OCI-LY7 (cell line): ENCODE measurements around the gene IQCB1.

Source experiments
- EZH2phosphoT487 ChIP-seq: fragments of 200-600 bp; sonication (generic); IDR thresholded peaks from 2 replicates; pipeline ENCODE4 v1.6.1; 2018; ENCODE audit warnings: low read depth, borderline replicate concordance, mild to moderate bottlenecking, mixed run types, antibody characterized with exemption, low read length, moderate library complexity, mixed read lengths
- TF ChIP-seq, protein P1 (sequence below): fragments of 200-600 bp; sonication (generic); conservative IDR thresholded peaks from 2 replicates; pipeline ENCODE4 v1.5.1; 2014; ENCODE audit warnings: mild to moderate bottlenecking, antibody characterized with exemption, low read length, moderate library complexity, mixed read lengths

DNA sequence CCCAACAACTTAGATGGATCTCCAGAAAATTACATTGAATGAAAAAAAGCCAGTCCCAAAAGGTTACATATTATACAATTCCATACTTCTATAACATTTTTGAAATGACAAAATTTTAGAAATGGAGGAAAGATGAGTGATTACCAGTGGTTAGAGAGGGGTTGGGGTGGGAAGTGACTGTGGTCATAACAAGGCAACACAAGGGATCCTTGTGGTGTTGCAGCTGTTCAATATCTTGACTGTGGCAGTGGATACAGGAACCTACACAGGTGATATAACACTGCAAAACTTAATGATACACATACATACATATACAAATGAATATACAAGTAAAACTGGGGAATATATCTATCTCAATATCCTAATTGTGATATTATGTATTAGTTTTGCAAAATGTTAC is 95.0 kb downstream of the IQCB1 start:
- TF ChIP-seq, protein P1, sequence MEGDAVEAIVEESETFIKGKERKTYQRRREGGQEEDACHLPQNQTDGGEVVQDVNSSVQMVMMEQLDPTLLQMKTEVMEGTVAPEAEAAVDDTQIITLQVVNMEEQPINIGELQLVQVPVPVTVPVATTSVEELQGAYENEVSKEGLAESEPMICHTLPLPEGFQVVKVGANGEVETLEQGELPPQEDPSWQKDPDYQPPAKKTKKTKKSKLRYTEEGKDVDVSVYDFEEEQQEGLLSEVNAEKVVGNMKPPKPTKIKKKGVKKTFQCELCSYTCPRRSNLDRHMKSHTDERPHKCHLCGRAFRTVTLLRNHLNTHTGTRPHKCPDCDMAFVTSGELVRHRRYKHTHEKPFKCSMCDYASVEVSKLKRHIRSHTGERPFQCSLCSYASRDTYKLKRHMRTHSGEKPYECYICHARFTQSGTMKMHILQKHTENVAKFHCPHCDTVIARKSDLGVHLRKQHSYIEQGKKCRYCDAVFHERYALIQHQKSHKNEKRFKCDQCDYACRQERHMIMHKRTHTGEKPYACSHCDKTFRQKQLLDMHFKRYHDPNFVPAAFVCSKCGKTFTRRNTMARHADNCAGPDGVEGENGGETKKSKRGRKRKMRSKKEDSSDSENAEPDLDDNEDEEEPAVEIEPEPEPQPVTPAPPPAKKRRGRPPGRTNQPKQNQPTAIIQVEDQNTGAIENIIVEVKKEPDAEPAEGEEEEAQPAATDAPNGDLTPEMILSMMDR: no peak
- no peak for TF ChIP-seq EZH2phosphoT487
